Measurements from ENCODE around the gene VEZF1.

The VEZF1 gene

DNA sequence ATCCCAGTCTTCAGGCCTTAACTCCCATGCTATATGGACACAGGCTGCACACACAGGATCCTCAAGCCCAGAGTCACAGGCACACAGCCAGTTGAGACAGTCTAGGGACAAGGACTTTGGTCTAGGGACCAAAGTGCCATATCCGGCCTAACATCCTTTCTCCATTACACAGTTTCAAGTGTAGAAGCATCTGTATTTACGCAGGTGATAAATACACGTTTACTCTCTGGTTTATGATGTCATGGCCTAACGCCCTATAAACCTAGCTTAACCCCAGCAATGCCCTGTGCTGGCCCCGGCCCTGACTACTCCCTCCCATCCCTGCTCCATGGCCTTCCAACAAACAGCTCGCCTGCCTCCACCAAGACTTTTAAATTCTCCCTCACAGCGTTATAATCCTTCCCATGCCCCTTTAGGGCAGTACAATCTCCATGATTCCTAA, 50.0 kb downstream of the VEZF1 start:
- DNase-seq (ENCODE audit: low read depth) = no peak
- TF ChIP-seq, protein P1, sequence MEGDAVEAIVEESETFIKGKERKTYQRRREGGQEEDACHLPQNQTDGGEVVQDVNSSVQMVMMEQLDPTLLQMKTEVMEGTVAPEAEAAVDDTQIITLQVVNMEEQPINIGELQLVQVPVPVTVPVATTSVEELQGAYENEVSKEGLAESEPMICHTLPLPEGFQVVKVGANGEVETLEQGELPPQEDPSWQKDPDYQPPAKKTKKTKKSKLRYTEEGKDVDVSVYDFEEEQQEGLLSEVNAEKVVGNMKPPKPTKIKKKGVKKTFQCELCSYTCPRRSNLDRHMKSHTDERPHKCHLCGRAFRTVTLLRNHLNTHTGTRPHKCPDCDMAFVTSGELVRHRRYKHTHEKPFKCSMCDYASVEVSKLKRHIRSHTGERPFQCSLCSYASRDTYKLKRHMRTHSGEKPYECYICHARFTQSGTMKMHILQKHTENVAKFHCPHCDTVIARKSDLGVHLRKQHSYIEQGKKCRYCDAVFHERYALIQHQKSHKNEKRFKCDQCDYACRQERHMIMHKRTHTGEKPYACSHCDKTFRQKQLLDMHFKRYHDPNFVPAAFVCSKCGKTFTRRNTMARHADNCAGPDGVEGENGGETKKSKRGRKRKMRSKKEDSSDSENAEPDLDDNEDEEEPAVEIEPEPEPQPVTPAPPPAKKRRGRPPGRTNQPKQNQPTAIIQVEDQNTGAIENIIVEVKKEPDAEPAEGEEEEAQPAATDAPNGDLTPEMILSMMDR (conservative IDR thresholded peaks at IDR 0.05; ENCODE audit: low read depth, low read length) = no peak
- no peak overlapping the region for H3K4me3 ChIP-seq (ENCODE audit: low read depth, low read length)

DNA sequence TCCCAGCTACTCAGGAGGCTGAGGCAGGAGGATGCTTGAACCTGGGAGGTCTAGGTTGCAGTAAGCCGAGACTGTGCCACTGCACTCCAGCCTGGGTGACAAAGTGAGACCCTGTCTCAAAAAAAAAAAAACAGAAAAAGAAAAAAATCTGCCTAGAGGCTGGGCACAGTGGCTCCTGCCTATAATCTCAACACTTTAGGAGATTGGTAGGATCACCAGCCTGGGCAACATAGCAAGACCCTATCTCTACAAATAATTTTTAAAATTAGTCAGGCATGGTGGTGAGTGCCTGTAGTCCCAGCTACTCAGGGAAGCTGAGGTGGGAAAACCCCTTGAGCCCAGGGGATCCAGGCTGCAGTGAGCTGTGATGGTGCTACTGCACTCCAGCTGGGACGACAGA, 50.6 kb downstream of the VEZF1 start:
- no peak overlapping the region for H3K4me3 ChIP-seq (ENCODE audit: low read depth, low read length)
- no peak for DNase-seq (ENCODE audit: low read depth)
- TF ChIP-seq, protein P1 (conservative IDR thresholded peaks at IDR 0.05; ENCODE audit: low read depth, low read length) = no peak

DNA sequence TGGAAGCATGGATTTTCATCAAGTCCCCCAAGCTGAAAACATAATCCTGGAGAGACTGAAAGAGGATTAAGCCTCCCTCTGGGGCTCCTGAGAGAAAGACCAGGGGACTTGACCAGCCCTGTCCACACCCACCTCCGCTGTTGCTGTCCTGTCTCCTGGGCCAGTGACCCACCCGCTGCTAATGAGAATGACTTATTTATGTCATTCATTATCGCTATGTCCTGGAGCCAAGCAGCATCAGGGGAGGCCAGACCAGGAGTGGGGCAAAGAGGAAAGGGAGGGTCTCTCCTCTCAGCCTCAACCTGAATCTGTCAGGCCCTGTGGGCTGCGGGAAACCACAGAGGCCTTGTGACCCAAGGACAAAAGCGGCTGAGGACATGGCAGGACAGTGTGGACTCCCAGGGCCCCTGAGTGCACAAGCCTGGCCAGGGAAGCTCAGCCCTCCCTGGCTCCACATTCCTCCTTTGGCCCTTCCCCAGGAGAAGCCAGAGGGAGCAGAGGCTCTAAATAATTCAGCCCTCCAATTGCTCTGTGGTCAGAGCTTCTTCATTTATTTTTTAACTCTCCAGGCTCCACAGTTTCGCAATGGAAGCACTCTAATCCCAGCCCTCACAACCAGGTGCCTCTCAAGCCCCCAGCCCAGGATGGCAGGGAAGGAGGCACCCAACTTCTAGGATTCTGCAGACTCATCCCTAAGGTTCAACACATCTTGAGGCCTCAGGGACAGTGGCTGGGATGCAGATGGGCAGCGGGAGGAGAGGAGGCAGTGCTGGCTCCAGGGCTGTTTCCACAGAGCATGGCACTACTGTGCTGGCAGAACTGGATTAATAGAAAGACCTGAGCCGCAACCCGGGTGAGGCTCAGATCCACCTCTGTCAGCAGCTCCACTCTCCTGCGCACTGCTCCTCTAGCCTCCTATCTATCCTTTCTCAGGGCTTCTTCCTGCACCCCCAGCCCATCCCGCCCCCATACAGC, 51.9 kb downstream of the VEZF1 start:
- TF ChIP-seq, protein P1 (conservative IDR thresholded peaks at IDR 0.05; ENCODE audit: low read depth, low read length) = no peak
- H3K4me3 ChIP-seq (ENCODE audit: low read depth, low read length) = no peak overlapping the region

DNA sequence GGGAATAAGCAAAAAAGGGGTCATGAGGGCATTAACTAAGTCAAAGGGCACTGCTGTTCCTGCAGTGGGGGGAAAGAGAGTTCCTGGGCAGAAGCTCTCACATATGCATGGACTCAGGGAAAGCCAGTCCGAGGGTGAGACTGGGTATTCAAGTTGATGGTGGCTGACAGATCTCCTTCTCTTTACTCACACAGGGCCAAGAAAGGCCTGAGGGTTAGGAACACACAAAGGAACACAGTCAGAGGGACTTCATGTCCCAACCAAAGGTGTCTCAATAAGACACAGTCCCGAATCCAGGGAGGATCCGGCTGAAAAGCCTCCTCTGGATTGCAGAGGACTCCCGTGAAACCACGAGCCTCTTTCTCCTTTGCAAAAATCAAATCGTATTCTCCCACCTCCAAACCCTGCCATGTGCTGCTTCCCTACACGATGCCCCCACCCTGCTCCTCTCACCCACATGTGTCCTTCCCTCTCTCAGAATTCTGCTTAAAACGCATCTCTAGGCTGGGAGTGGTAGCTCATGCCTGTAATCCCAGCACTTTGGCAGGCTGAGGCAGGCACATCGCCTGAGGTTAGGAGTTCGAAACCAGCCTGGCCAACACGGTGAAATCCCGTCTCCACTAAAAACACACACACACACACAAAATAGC, 56.4 kb downstream of the VEZF1 start:
- TF ChIP-seq, protein P1 (conservative IDR thresholded peaks at IDR 0.05; ENCODE audit: low read depth, low read length) = no peak
- no peak for DNase-seq (ENCODE audit: low read depth)
- H3K4me3 ChIP-seq (ENCODE audit: low read depth, low read length) = no peak overlapping the region

More for the DNA sequence above, 51.9 kb downstream of the VEZF1 start:
- DNase-seq (ENCODE audit: low read depth) = no peak

DNA sequence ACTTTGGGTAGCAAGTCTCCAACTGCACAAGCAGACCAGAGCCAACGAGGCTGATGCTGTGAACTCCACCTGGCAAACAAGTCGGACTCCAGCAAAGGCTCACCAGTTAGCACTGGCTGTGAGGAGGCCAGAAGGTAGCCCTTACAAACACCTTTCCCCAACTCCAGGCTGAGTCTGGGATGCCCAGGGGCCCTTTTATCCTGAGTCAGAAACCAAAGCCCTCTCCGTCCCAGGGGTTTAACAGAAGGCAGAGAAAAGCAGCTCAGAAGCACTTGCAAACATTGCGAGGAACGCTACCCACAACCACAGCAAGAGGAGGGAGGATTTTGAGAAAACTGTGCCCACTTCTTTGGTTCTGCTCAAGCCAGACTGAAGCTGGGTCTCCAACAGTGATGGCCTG, 57.8 kb downstream of the VEZF1 start:
- H3K4me3 ChIP-seq (ENCODE audit: low read depth, low read length) = no peak overlapping the region
- TF ChIP-seq, protein P1 (conservative IDR thresholded peaks at IDR 0.05; ENCODE audit: low read depth, low read length) = no peak
- no peak for DNase-seq (ENCODE audit: low read depth)

DNA sequence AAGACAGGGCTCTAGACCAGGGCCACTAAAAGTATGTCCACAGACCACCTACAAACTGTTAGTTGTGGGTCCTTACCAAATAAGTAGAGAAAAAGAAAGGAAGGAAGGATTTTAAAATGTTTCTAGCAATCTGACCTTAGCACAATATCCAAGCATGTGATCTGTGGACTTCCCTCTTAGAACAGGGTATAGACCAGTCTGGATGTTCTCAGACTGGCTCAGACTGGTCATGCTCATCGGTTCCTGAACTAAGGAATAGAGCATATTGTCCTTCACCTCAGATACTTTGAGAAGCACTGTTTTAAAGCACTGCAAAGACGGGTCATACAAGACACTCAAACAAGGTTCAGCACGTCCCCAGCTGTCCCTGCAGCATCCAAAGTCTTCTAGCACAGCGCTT, 58.7 kb downstream of the VEZF1 start:
- H3K4me3 ChIP-seq (ENCODE audit: low read depth, low read length) = no peak overlapping the region
- TF ChIP-seq, protein P1 (conservative IDR thresholded peaks at IDR 0.05; ENCODE audit: low read depth, low read length) = no peak
- no peak for DNase-seq (ENCODE audit: low read depth)
